ENCODE results near the gene WDR90.

DNA sequence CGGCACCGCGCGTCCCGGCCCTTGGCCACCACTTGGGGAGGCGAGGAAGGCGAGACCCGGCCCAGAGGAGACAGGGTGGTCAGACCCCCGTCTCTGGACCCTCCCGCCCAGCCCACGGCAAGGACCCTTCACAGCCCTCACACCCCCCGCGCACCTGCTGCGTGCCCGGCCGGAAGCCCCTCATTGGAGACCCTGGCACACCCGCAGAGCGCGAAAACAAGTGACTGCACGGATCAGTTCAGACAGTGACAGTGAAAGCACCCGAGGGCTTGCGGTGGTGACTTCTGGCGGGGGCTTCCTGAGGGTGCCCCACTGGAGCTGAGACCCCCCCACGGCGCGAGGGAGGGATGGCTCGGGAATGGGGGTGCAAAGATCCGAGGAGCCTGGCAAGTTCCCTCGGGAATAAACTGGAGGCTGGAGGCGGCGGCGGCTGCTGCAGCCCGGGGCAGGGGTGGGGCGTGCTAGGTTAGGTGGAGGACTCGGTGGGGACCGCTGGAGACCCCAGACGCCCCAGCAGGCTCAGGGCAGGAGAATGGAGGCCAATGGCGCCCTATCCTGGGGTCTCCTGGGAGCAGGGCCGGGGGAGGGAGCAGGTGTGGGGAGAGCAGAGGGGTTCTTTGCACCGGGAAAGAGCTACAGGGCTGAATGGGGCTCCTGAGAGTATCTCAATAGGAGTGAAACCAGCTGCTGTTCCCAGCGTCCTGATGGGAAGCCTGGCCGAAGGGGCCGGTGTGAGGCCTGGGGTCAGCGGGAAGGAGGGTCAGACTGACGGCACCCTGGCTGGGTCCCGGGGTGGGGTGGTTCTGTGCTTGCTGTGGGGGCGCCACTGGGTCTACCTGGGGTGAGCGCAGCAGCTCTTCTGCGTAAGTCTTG lies 57.3 kb downstream of the WDR90 start:
- TF ChIP-seq, protein P1, sequence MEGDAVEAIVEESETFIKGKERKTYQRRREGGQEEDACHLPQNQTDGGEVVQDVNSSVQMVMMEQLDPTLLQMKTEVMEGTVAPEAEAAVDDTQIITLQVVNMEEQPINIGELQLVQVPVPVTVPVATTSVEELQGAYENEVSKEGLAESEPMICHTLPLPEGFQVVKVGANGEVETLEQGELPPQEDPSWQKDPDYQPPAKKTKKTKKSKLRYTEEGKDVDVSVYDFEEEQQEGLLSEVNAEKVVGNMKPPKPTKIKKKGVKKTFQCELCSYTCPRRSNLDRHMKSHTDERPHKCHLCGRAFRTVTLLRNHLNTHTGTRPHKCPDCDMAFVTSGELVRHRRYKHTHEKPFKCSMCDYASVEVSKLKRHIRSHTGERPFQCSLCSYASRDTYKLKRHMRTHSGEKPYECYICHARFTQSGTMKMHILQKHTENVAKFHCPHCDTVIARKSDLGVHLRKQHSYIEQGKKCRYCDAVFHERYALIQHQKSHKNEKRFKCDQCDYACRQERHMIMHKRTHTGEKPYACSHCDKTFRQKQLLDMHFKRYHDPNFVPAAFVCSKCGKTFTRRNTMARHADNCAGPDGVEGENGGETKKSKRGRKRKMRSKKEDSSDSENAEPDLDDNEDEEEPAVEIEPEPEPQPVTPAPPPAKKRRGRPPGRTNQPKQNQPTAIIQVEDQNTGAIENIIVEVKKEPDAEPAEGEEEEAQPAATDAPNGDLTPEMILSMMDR (IDR thresholded peaks at IDR 0.05; ENCODE audit: low read depth, low read length, poor library complexity, severe bottlenecking): no peak
- TF ChIP-seq EZH2phosphoT487 (IDR thresholded peaks at IDR 0.05; ENCODE audit: borderline replicate concordance, low read length): no peak
